IMR-90 (cell line): ENCODE results near the gene PRKAR1A. TPM values are rescaled to one million over a fixed set of nuclear protein-coding genes. Genes with fewer than 3 reads are reported as not detected.

Experiments used
- ATAC-seq: fragments of 200-7000 bp; cut with Tn5 transposase; 2 replicates; pipeline ENCODE4 v1.9.1; 2020; ENCODE audit warnings: low read depth, mild to moderate bottlenecking, moderate library complexity
- BruUV-seq: library from RNA; stranded (reverse); fragments of 400-500 nt; replicated peaks from 2 replicates; lab custom pipeline; 2021; lab: Mats Ljungman, UMichigan
- CTCF ChIA-PET: fragments of 300-600 bp; formaldehyde crosslinking; extraction: SDS; loops from one replicate; lab custom pipeline; 2021; ENCODE audit warnings: antibody characterized with exemption; lab: Yijun Ruan, JAX
- POLR2A ChIA-PET: fragments of 300-600 bp; sonication (Branson Sonifier 250); formaldehyde crosslinking; loops from one replicate; lab custom pipeline; 2022; ENCODE audit warnings: antibody characterized with exemption; ENCODE audit not compliant: unreplicated experiment; lab: Charles Lee
- DNase-seq: peaks from one replicate; pipeline ENCODE4 v3.0.0; 2013
- H2AFZ ChIP-seq: replicated peaks from 2 replicates; pipeline ENCODE3; 2013; ENCODE audit warnings: low read length, mild to moderate bottlenecking; ENCODE audit not compliant: poor library complexity
- H2AK5ac ChIP-seq: 2 replicates; pipeline ENCODE4 v1.6.1; 2013; ENCODE audit warnings: low read depth, low read length, inconsistent platforms
- H2AK9ac ChIP-seq: replicated peaks from 2 replicates; pipeline ENCODE3; 2013; ENCODE audit warnings: mild to moderate bottlenecking, low read depth, low read length, moderate library complexity; ENCODE audit not compliant: poor library complexity
- H2BK120ac ChIP-seq: 2 replicates; pipeline ENCODE4 v1.6.1; 2013; ENCODE audit warnings: low read depth, low read length, inconsistent platforms
- H2BK15ac ChIP-seq: 3 replicates; pipeline ENCODE4 v1.6.1; 2013; ENCODE audit warnings: low read depth, low read length, inconsistent platforms
- H2BK20ac ChIP-seq: 2 replicates; pipeline ENCODE4 v1.6.1; 2013; ENCODE audit warnings: low read depth, mild to moderate bottlenecking, inconsistent platforms, low read length, moderate library complexity
- H2BK5ac ChIP-seq: 2 replicates; pipeline ENCODE4 v1.6.1; 2013; ENCODE audit warnings: mild to moderate bottlenecking, low read depth, low read length, inconsistent platforms; ENCODE audit not compliant: poor library complexity, severe bottlenecking
- H3K14ac ChIP-seq: replicated peaks from 2 replicates; pipeline ENCODE4 v1.6.1; 2013; ENCODE audit warnings: low read depth, low read length, inconsistent platforms
- H3K18ac ChIP-seq: 2 replicates; pipeline ENCODE4 v1.6.1; 2013; ENCODE audit warnings: low read depth, low read length, control low read depth
- H3K23ac ChIP-seq: 2 replicates; pipeline ENCODE4 v1.6.1; 2013; ENCODE audit warnings: low read depth, low read length, inconsistent platforms
- H3K27ac ChIP-seq: 2 replicates; pipeline ENCODE4 v1.5.1; 2013; ENCODE audit warnings: mild to moderate bottlenecking, control low read depth, low read length; ENCODE audit not compliant: insufficient read depth
- H3K27me3 ChIP-seq: 2 replicates; pipeline ENCODE4 v1.6.1; 2013; ENCODE audit warnings: low read length; ENCODE audit not compliant: control insufficient read depth, insufficient read depth
- H3K36me3 ChIP-seq: 2 replicates; pipeline ENCODE4 v1.6.1; 2013; ENCODE audit warnings: low read length, mixed read lengths; ENCODE audit not compliant: control insufficient read depth, insufficient read depth
- H3K4ac ChIP-seq: 2 replicates; pipeline ENCODE4 v1.6.1; 2013; ENCODE audit warnings: low read depth, low read length, inconsistent platforms
- H3K4me1 ChIP-seq: 2 replicates; pipeline ENCODE4 v1.6.1; 2013; ENCODE audit warnings: low read length, mixed read lengths; ENCODE audit not compliant: control insufficient read depth, insufficient read depth
- H3K4me2 ChIP-seq: 2 replicates; pipeline ENCODE4 v1.6.1; 2013; ENCODE audit warnings: low read depth, mild to moderate bottlenecking, control low read depth, low read length, moderate library complexity
- H3K4me3 ChIP-seq: 2 replicates; pipeline ENCODE4 v1.5.1; 2013; ENCODE audit warnings: low read depth, mild to moderate bottlenecking, control low read depth, low read length, moderate library complexity; ENCODE audit not compliant: insufficient read depth
- H3K56ac ChIP-seq: 2 replicates; pipeline ENCODE4 v1.6.1; 2013; ENCODE audit warnings: low read length, inconsistent platforms; ENCODE audit not compliant: insufficient read depth; ENCODE audit errors: extremely low read depth
- H3K79me1 ChIP-seq, 2 experiments: 2 replicates each; pipeline ENCODE4 v1.6.1; 2013; ENCODE audit warnings: low read length in 2 of 2, inconsistent platforms in 1 of 2, low read depth in 1 of 2
- H3K9ac ChIP-seq: 2 replicates; pipeline ENCODE4 v1.6.1; 2013; ENCODE audit warnings: low read depth, low read length, control low read depth
- H3K9me1 ChIP-seq: 2 replicates; pipeline ENCODE4 v1.6.1; 2013; ENCODE audit warnings: low read length, inconsistent platforms; ENCODE audit not compliant: insufficient read depth
- H3K9me3 ChIP-seq: 2 replicates; pipeline ENCODE4 v1.6.1; 2013; ENCODE audit warnings: low read length; ENCODE audit not compliant: control insufficient read depth, insufficient read depth
- H4K20me1 ChIP-seq: 2 replicates; pipeline ENCODE4 v1.6.1; 2013; ENCODE audit warnings: low read length, inconsistent platforms; ENCODE audit not compliant: insufficient read depth
- H4K5ac ChIP-seq: 2 replicates; pipeline ENCODE4 v1.6.1; 2013; ENCODE audit warnings: mild to moderate bottlenecking, low read depth, low read length, control low read depth
- H4K8ac ChIP-seq, 2 experiments: 2 replicates each; pipeline ENCODE4 v1.6.1; 2013; ENCODE audit warnings: low read depth in 2 of 2, low read length in 2 of 2, control low read depth in 1 of 2, inconsistent platforms in 1 of 2
- H4K91ac ChIP-seq: 2 replicates; pipeline ENCODE4 v1.6.1; 2013; ENCODE audit warnings: low read depth, low read length, inconsistent platforms; ENCODE audit not compliant: insufficient read depth
- CTCF ChIP-seq: conservative IDR thresholded peaks from 2 replicates; pipeline ENCODE4 v1.5.1; 2012; ENCODE audit warnings: mild to moderate bottlenecking, low read depth, low read length, improper control_type of control experiment
- MXI1 ChIP-seq: IDR thresholded peaks from 2 replicates; pipeline ENCODE4 v1.6.1; 2012; ENCODE audit warnings: low read depth, mild to moderate bottlenecking, low read length, moderate library complexity, borderline replicate concordance
- NFE2L2 ChIP-seq: fragments of 150-350 bp; IDR thresholded peaks from 2 replicates; pipeline ENCODE4 v1.6.1; 2016; ENCODE audit warnings: low read depth, mild to moderate bottlenecking, low read length
- RCOR1 ChIP-seq: IDR thresholded peaks from 2 replicates; pipeline ENCODE4 v1.6.1; 2012; ENCODE audit warnings: mild to moderate bottlenecking, low read length, improper control_type of control experiment; ENCODE audit not compliant: insufficient replicate concordance
- RFX5 ChIP-seq: IDR thresholded peaks from 2 replicates; pipeline ENCODE4 v1.8.0; 2012; ENCODE audit warnings: low read depth, mild to moderate bottlenecking, low read length, moderate library complexity
- SMC3 ChIP-seq: fragments of 150-350 bp; IDR thresholded peaks from 2 replicates; pipeline ENCODE4 v1.6.1; 2016; ENCODE audit warnings: low read depth, mild to moderate bottlenecking, antibody characterized with exemption, low read length, moderate library complexity
- WGBS, 2 experiments: methylation state at CpG; one replicate each; pipeline versions ENCODE4 v1.1.5 to v1.1.7; 2013; ENCODE audit warnings: missing lambda C conversion rate in 2 of 2; ENCODE audit not compliant: insufficient read length in 1 of 2; ENCODE audit errors: extremely low coverage in 2 of 2; 5-methylcytosine and 5-hydroxymethylcytosine counted together
- dilution Hi-C: fragments of 300-500 bp; cut with HindIII; formaldehyde crosslinking; loops from one replicate; pipeline ENCODE4 v1.14.3; 2018; ENCODE audit warnings: low sequenced_read_pairs; ENCODE audit not compliant: unreplicated experiment
- in situ Hi-C: fragments of 300-500 bp; cut with MboI; formaldehyde crosslinking; loops from 3 replicates; pipeline ENCODE4 v1.14.3; 2019; ENCODE audit warnings: low sequenced_read_pairs, inconsistent platforms, mixed read lengths
- intact Hi-C: fragments of 100-400 bp; cut with micrococcal nuclease; formaldehyde crosslinking; loops from 2 replicates; pipeline ENCODE4 v1.10.0; 2022
- polyA plus RNA-seq, 3 experiments: library from polyadenylated mRNA; depleted of rRNA; stranded (reverse); fragments of >200 nt; gene quantifications; 2 replicates each; pipeline ENCODE4 v1.2.3, GENCODE V29; 2012; ENCODE audit warnings: low replicate concordance in 1 of 3
- total RNA-seq: library from RNA; depleted of rRNA; stranded (reverse); fragments of >200 nt; gene quantifications from 2 replicates; pipeline ENCODE4 v1.2.3, GENCODE V29; 2012

PRKAR1A gene
- total and polyA plus RNA-seq, 2 of the 4 experiments (the other 2 are of a cell fraction), result 145 to 256 TPM

GRCh38 chr17:68589086-68589485 is 76.9 kb downstream of the PRKAR1A start:
- WGBS, 2 experiments, result no CpG with 5 or more reads among the region's 3 CpGs
- H2BK15ac ChIP-seq, result no peak overlapping the region
- H3K79me1 ChIP-seq, result no peaks in the 10 kb centered on the region
- H2BK120ac ChIP-seq, result no peak overlapping the region
- H3K18ac ChIP-seq, result no peak overlapping the region
- H3K14ac ChIP-seq, result no peak overlapping the region
- no peak overlapping the region for H3K9ac ChIP-seq
- H4K20me1 ChIP-seq, result no peaks in the 10 kb centered on the region
- no peak for TF ChIP-seq RCOR1
- no peak for TF ChIP-seq CTCF
- no peak for TF ChIP-seq RFX5
- no peak for TF ChIP-seq SMC3
- TF ChIP-seq MXI1, result no peak
- no peak for TF ChIP-seq NFE2L2
- H2BK20ac ChIP-seq, result no peak overlapping the region
- H3K4me3 ChIP-seq, result no peak overlapping the region
- in situ Hi-C loops (no loop called here), intact Hi-C loops (no loop called here), dilution Hi-C loops (no loop called here)
- no peak overlapping the region for H4K91ac ChIP-seq
- no peak overlapping the region for H2AFZ ChIP-seq
- DNase-seq (no peak), ATAC-seq (no peak)
- H2BK5ac ChIP-seq, result no peak overlapping the region
- no peaks in the 10 kb centered on the region; the same call in 1 of the 2 replicates for H3K27me3 ChIP-seq
- CTCF ChIA-PET, result no interaction called here
- 0 out of 2 replicates have a peak, but pooled peaks cover 3% of the 10 kb centered on the region for H3K9me3 ChIP-seq
- no peak overlapping the region for H3K4me2 ChIP-seq
- POLR2A ChIA-PET, result no interaction called here
- no peak overlapping the region for H2AK9ac ChIP-seq
- H3K56ac ChIP-seq, result no peak overlapping the region
- no TSS peak for BruUV-seq
- H3K9me1 ChIP-seq, result no peaks in the 10 kb centered on the region
- H4K5ac ChIP-seq, result no peak overlapping the region
- H4K8ac ChIP-seq, result no peak overlapping the region
- no peak overlapping the region for H3K23ac ChIP-seq
- no peak overlapping the region for H2AK5ac ChIP-seq
- H3K36me3 ChIP-seq, result no peaks in the 10 kb centered on the region
- no peak overlapping the region for H3K4ac ChIP-seq
- no peaks in the 10 kb centered on the region for H3K4me1 ChIP-seq
- H3K27ac ChIP-seq, result no peak overlapping the region
